ENCODE measurements around the gene KCTD15.

Gene KCTD15
- 4.1 reads per million, percentile 16 among the genes with 10 or more reads in this experiment for total RNA-seq

GRCh38 chr19:33796164-33796875 is at the start of gene KCTD15:
KCTD15 (plus strand) TSS chr19:33796870; CDS start chr19:33800455, 3,585 bp downstream.
- DNase-seq: no peak

DNA sequence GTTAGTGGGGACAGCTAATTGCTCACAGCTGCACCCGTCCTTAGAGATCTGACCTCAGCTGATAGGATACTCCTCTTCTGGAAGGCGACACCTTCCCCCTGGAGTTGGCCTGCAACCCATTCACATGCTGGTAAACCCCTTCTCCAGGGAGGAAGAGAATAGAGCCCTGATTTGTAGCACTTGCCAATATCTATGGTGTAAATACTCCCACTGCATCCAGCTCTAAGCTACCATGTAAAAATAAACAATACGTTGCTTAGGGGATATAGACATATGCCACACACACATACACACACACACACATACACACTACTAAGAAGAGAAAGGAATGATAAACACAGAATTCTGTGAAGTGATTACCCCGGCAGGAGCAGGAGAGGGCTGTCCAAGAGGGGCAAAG is 49.4 kb upstream of the KCTD15 start:
- no peak for DNase-seq

DNA sequence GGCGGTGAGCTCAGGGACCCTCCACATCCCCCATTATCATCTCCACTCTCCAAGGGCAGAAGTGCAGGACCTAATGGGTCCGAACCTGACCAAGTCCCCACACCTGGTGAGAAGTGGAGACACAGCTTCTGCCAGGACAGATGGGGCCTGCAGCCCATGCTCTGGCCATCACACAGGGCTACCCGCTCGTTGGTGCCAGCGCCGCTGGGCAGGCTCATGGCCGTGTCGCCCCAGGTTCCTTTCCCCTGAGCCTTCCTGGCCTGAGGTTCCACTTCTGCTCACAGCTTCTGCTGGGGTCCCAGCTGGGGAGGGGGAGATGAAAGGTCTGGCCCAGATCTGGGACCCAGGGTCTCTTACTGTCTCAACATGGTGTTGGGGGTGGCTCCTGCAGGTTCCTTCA is 48.4 kb upstream of the KCTD15 start:
- no peak for DNase-seq

GRCh38 chr19:33749016-33749415 is 47.7 kb upstream of the KCTD15 start:
- no peak for DNase-seq

GRCh38 chr19:33749619-33750175 is 47.0 kb upstream of the KCTD15 start:
- DNase-seq: no peak

DNA sequence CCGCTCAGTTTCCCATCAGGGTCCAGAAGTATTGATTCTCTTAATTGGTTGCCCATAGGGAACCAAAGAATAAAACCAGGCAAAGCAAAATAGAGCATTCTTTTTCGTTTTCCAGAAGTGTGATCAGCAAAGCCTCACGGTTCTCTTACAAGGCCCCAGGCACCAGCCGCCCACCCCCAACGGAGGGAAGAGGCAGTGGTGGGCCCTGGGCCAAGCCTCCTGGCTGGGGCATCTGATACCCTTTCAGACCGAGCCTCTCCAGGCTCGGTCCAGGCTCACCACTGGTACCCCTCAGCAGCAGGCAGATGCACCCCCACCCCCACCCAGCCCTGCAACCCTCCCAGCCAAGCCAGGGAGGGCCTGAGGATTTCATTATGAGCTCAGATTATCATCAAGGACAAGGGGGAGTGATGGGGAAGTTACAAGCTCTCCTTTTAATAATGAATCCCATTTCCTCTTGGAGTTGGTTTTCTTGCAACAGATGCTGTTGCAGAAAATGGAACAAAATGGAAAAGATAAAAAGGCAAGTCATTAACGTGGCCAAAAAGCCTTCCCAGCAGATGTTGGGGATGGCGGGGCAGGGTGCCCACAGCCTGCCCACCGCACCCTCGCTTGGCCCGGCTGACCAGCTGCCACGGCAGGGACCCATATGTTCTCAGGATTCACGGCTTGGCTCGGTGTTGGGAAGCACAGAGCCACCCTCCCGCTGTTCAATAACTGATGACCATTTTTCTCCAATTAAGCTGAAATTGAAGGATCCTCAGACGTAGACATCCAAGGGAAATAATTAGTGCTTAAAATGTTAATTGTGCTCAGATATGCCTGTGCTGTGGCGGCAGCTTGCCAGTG is 45.9 kb upstream of the KCTD15 start:
- DNase-seq: no peak

DNA sequence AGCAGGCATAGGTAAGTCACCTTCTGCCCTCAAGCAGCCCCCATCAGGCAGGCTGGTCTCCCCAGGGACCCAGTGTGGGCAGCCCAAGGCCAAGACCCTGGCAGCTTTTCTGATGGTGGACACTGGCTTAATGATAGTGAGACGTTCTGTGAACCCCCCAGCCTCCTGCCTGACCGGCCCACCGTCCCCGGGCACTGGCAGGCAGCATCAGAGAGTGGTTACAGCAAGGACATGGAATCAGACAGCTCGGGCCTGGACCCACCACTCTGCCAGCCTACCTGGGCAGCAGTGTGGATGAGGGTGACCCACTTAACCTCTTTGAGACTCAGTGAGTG is 45.3 kb upstream of the KCTD15 start:
- no peak for DNase-seq

DNA sequence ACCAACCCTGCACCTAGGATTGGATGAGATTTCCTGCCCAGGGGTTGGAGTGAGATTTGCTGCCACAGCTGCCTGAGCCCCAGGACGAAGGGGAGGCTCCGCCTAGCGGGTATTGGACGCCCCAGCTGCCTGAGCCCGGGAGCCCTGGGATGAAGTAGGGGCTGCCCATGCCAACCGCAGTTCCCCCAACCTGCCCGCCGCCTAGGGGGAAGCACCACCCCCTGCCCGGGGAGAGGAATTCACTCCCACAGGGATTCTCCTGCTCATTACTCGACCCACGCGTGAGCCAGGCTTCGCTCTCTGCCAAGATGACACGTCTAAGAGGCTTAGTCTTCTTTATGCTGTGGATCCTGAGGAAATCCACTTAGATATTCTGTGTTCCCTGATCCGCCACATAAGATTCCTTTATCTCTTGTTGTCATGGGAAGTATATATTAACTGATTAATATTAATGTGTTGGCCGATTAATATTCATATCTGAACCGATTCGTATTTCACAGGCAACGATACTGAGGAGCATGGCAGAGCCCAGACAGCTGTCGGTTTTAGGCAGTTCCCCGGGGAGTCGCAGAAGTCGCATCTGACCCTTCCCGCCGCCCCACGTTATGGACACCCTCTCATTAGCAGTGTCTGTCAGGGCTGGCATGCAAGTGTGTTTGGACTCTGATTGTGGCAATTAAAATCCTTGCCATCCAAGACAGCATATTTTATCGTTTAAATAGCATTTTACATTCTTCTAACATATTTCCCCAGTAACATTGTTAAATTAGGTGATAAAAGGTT is 44.5 kb upstream of the KCTD15 start:
- DNase-seq: no peak

DNA sequence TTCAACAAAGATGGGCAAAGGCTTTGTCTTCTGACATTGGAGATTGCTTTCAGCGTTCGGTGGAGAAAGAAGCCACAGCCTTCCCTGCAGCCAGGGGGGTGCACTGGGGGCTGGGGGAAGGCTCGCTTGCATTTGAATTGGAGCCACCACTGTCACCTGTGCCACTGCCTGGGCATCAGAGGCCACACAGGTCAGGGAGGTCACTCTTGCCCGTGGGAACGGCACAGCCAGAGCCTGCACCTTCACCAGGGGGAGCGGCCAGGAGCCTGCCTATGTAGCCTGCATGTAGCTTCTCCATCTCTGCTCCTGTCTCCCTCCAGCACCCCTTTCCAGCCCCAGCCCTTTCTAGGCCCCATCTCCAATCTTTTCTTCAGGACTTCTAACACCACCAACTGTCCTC is 43.7 kb upstream of the KCTD15 start:
- no peak for DNase-seq

GRCh38 chr19:33754361-33754760 is 42.3 kb upstream of the KCTD15 start:
- no peak for DNase-seq

DNA sequence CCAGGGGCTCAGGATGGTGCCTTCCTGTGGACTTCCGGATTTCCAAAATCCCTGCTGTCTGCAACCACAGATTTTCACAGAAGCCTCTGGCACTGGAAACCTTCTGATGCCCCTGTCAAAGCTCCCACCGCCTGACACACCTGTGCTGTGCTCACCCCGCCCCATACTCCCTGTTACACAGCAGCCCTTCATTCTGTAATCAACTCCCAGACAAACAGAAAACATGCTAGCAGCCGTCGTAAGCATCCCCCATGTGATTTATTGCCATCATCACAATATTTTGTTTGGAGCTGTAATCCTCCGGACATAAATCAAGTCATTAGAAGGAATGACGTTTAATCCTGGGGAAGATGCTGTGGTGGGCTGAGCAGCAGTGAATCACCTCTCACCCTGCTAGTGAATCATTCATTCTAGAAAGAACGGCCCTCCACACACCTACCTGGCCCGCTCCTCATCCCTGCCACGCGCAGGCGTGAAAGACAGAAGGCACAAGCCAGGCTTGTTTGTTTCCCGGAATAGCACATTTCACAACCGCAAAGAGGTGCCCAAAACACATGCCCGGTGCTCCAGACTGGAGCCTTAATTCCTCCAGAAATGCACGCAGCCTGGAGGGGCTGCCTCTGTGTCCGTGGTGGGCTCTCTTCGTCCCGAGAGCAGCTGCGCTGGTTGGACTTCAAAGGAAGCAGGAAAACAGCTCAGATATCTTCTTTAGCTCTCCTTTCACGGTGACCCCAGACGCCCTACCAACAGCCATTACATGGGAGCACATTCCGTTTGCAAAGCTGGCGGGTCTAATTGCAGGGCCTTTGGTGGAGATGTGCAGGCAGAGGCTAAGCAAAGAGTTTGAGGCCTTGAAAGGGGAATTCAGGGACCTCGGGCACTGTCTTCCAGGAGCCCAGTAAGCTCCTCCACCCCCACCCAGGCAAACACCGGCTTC is 41.3 kb upstream of the KCTD15 start:
- DNase-seq: no peak

- DNase-seq: no peak
These were observed 40.5 kb upstream of the KCTD15 start for GRCh38 chr19:33756177-33756576.

DNA sequence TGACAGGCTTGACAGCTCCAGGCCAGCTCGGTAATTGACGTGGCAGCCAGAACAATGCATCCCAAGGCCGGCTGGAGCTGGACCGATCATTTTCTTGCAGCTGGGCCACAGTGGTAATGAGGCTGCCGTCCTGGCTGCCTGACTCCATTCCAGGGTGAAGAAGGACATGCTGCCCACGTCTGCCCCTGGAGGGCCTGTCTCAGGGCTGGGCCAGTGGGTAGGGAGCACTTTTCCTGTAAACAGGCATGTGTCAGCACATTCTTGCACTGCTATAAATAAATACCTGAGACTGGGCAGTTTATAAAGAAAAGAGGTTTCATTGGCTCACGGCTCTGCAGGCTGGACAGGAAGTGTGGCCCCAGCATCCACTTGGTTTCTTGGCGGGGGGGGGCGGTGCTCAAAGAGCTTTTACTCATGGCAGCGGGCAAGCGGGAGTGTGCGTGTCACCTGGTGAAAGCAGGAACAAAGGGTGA is 38.1 kb upstream of the KCTD15 start:
- DNase-seq: no peak

- DNase-seq: no peak
These were observed 37.3 kb upstream of the KCTD15 start for GRCh38 chr19:33759356-33759755.

- DNase-seq: no peak
These were observed 32.9 kb upstream of the KCTD15 start for GRCh38 chr19:33763633-33764371.

DNA sequence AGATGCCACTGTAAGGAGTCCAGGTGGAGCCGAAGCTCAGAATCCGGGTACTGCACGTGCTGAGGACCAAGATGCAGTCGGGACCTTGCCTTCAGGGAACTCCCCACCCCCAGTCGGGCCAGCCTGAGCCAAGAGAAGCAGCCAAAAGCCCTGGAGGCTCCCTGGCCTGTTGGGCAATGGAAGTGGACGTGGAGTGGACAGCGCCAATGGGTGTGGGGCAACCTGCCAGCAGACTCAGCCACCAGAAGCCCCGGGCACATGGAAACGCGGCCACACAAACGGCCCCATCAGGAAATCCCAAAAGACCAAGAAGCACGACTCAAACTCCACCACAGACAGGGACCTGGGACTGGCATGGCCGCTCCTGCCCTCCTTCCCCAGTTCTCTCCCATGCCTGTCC is 30.0 kb upstream of the KCTD15 start:
- no peak for DNase-seq

DNA sequence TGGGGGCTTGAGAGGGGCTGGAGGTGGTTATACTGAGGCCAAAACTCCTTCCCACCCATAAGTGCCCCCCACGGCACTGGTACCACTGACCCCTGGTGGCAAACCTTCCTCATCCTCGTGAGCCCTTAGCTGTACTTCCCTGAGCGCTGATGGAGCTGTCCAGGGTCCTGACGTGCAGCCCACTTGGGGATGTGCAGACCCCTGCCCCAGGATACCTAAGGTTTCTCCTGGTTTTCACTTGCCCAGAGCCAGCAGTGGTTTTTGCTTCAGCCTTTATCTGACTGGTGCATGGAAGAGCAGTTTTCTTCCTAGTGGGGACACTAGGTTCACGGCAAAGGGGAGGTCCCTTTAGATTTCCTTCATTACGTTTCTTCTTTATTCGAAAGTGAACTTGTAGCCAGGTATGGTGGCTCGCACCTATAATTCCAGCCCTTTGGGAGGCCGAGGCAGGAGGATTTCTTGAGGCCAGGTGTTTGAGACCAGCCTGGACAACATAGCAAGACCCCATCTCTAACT is 28.7 kb upstream of the KCTD15 start:
- DNase-seq: no peak

GRCh38 chr19:33769208-33769607 is 27.5 kb upstream of the KCTD15 start:
- DNase-seq: no peak

DNA sequence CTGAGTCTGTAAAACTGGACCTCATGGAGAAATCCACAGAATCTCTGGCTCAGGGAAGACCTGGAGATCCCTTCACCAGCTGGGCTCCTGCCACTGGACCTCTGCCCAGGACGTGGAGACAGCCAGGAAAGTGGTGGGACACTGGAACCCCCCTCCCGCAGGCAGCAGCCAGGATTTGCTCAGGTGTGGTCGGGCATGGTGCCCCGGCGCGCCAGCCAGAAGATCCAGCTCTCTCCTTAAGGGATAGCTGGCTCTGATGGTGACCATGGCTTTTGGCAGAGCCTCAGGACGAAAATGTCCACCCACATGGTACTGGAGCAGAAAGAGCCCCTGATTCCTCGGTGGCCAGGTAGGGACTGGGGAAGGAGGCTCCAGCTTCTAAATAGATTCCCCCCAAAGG is 26.6 kb upstream of the KCTD15 start:
- DNase-seq: no peak

DNA sequence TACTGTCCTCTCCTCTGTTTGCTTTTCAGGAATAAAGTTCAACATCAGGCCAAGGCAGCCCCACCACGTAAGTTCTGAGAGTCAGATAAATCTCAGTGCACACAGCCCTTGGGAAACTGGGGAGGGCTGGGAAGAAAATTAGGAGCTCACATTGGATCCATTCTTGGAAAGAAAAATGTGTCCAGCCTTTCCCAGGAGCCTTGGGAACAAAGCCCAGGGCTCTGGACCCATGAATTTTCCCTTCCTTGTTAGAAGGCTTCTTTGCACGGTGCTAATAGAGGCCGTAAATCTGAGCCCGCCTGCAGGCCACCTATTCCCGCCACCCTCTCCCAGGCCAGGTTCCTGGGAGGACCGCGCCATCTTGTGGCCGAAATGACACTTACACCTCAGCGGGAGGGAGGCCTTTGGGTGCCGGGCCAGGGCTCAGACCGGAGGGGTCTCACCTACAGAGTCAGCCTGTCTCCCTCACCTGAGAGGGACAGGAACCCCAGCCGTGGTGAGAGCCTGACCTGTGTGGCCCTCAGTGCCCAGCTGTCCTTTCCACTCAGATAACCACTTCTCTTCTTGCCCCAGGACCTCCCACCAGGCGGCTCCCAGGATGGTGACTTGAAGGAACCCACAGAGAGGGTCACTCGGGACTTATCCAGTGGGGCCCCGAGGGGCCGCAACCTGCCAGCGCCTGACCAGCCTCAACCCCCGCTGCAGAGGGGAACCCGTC is 25.1 kb upstream of the KCTD15 start:
- DNase-seq: peak; percentile 60
